Neural cell (in vitro differentiated cells): ENCODE results near the gene TNK2. TPM values are rescaled to one million over a fixed set of nuclear protein-coding genes. Genes with fewer than 3 reads are reported as not detected.

Source experiments
- H2AFZ ChIP-seq: fragments of 200-600, 300-800 bp; sonication (generic), shearing (Covaris generic); 2 replicates; pipeline ENCODE4 v1.6.0; 2014; ENCODE audit warnings: low read depth, mild to moderate bottlenecking, antibody characterized with exemption, low read length, moderate library complexity
- H3F3A ChIP-seq: fragments of 200-600 bp; shearing (Covaris generic); 2 replicates; pipeline ENCODE4 v1.6.1; 2016; ENCODE audit warnings: mild to moderate bottlenecking, moderate library complexity, mixed read lengths, antibody characterized with exemption, low read length; ENCODE audit not compliant: insufficient read depth, poor library complexity, severe bottlenecking
- H3K27ac ChIP-seq: fragments of 200-600, 300-800 bp; sonication (generic), shearing (Covaris generic); 2 replicates; pipeline ENCODE4 v1.5.1; 2014; ENCODE audit warnings: mild to moderate bottlenecking, low read length, moderate library complexity
- H3K27me3 ChIP-seq: fragments of 300-800, 200-600 bp; sonication (generic), shearing (Covaris generic); 2 replicates; pipeline ENCODE4 v1.6.0; 2014; ENCODE audit warnings: mild to moderate bottlenecking, low read depth, low read length, moderate library complexity; ENCODE audit not compliant: insufficient read depth
- H3K36me3 ChIP-seq: fragments of 300-800, 200-600 bp; sonication (generic), shearing (Covaris generic); 2 replicates; pipeline ENCODE4 v1.5.1; 2014; ENCODE audit warnings: mild to moderate bottlenecking, antibody characterized with exemption, low read length, moderate library complexity; ENCODE audit not compliant: insufficient read depth
- H3K4me2 ChIP-seq: fragments of 300-800, 200-600 bp; sonication (generic), shearing (Covaris generic); 2 replicates; pipeline ENCODE4 v1.6.0; 2014; ENCODE audit warnings: mild to moderate bottlenecking, low read length
- H3K4me3 ChIP-seq: fragments of 300-800, 200-600 bp; sonication (generic), shearing (Covaris generic); 2 replicates; pipeline ENCODE4 v1.5.1; 2014; ENCODE audit warnings: mild to moderate bottlenecking, low read length, moderate library complexity
- H3K79me2 ChIP-seq: fragments of 200-600 bp; shearing (Covaris generic); replicated peaks from 2 replicates; pipeline ENCODE4 v1.6.0; 2014; ENCODE audit warnings: mild to moderate bottlenecking, low read length, moderate library complexity; ENCODE audit not compliant: insufficient read depth
- H3K9ac ChIP-seq: fragments of 300-800, 200-600 bp; sonication (generic), shearing (Covaris generic); 2 replicates; pipeline ENCODE4 v1.6.1; 2016; ENCODE audit warnings: mild to moderate bottlenecking, low read length, mixed read lengths
- H3K9me2 ChIP-seq: fragments of 200-600 bp; shearing (Covaris generic); 2 replicates; pipeline ENCODE4 v1.6.1; 2016; ENCODE audit warnings: mild to moderate bottlenecking, low read length, mixed read lengths; ENCODE audit not compliant: insufficient read depth
- H3K9me3 ChIP-seq: fragments of 200-600, 300-800 bp; sonication (generic), shearing (Covaris generic); 2 replicates; pipeline ENCODE4 v1.6.1; 2016; ENCODE audit warnings: mild to moderate bottlenecking, mixed run types, low read length, moderate library complexity, mixed read lengths
- H4K20me1 ChIP-seq: fragments of 200-600 bp; shearing (Covaris generic); 2 replicates; pipeline ENCODE4 v1.6.1; 2016; ENCODE audit warnings: mild to moderate bottlenecking, mixed run types; ENCODE audit not compliant: insufficient read depth
- CTCF ChIP-seq: fragments of 450-650 bp; IDR thresholded peaks from 2 replicates; pipeline ENCODE4 v1.5.1; 2014; ENCODE audit warnings: antibody characterized with exemption, mild to moderate bottlenecking, moderate library complexity; ENCODE audit not compliant: poor library complexity, severe bottlenecking
- EP300 ChIP-seq: fragments of 450-650 bp; conservative IDR thresholded peaks from 2 replicates; pipeline ENCODE4 v1.6.1; 2014; ENCODE audit warnings: antibody characterized with exemption, mild to moderate bottlenecking, moderate library complexity; ENCODE audit not compliant: poor library complexity, severe bottlenecking
- EZH2 ChIP-seq: fragments of 200-600, 300-800 bp; shearing (Covaris generic), sonication (generic); IDR thresholded peaks from 2 replicates; pipeline ENCODE4 v1.6.1; 2014; ENCODE audit warnings: antibody characterized with exemption, low read length, borderline replicate concordance, mild to moderate bottlenecking; ENCODE audit not compliant: insufficient read depth, poor library complexity, severe bottlenecking
- MXI1 ChIP-seq: fragments of 450-650 bp; conservative IDR thresholded peaks from 2 replicates; pipeline ENCODE4 v1.6.1; 2014; ENCODE audit warnings: antibody characterized with exemption, mild to moderate bottlenecking; ENCODE audit not compliant: poor library complexity, severe bottlenecking
- POLR2AphosphoS5 ChIP-seq: IDR thresholded peaks from 2 replicates; pipeline ENCODE4 v1.6.1; 2012
- RAD21 ChIP-seq: fragments of 450-650 bp; conservative IDR thresholded peaks from 2 replicates; pipeline ENCODE4 v1.6.1; 2014; ENCODE audit warnings: antibody characterized with exemption, mild to moderate bottlenecking, moderate library complexity
- REST ChIP-seq: IDR thresholded peaks from 2 replicates; pipeline ENCODE4 v1.6.1; 2012; ENCODE audit warnings: borderline replicate concordance
- SMC3 ChIP-seq: fragments of 450-650 bp; conservative IDR thresholded peaks from 2 replicates; pipeline ENCODE4 v1.6.1; 2014; ENCODE audit warnings: antibody characterized with exemption, mild to moderate bottlenecking, moderate library complexity; ENCODE audit not compliant: poor library complexity
- TAF1 ChIP-seq: IDR thresholded peaks from 2 replicates; pipeline ENCODE4 v1.6.1; 2012; ENCODE audit warnings: low read depth
- polyA plus RNA-seq: library from polyadenylated mRNA; depleted of rRNA; stranded (reverse); fragments of >200 nt; gene quantifications from 2 replicates; pipeline ENCODE4 v1.2.3, GENCODE V29; 2014

Gene TNK2
- polyA plus RNA-seq, 1 donor from 2014 or later = 16.3 TPM

- no peak overlapping the region for H3K27ac ChIP-seq
- H3K27me3 ChIP-seq = no peaks in the 10 kb centered on the region
- TF ChIP-seq MXI1 (no peak), SMC3 (no peak), REST (no peak), POLR2AphosphoS5 (no peak), CTCF (no peak)
- no peaks in the 10 kb centered on the region for H3K36me3 ChIP-seq
- no peaks in the 10 kb centered on the region for H3K9me3 ChIP-seq
- H4K20me1 ChIP-seq = no peaks in the 10 kb centered on the region
- no peaks in the 10 kb centered on the region for H3K79me2 ChIP-seq
- no peak overlapping the region for H3K4me3 ChIP-seq
- no peaks in the 10 kb centered on the region for H3K9me2 ChIP-seq
- no peak overlapping the region for H3K9ac ChIP-seq
- H3F3A ChIP-seq = no peaks in the 10 kb centered on the region
- no peak overlapping the region for H2AFZ ChIP-seq
- H3K4me2 ChIP-seq = no peak overlapping the region
Measured at GRCh38 chr3:195844671-195845218, 63.6 kb downstream of the TNK2 start.

- Histone ChIP-seq H3K79me2 (no peaks in the 10 kb centered on the region), H4K20me1 (no peaks in the 10 kb centered on the region), H3K9me2 (no peaks in the 10 kb centered on the region), H3K27ac (no peak overlapping the region), H3K4me3 (no peak overlapping the region), H3F3A (no peaks in the 10 kb centered on the region), H3K9ac (no peak overlapping the region), H3K36me3 (no peaks in the 10 kb centered on the region), H3K9me3 (no peaks in the 10 kb centered on the region), H3K27me3 (no peaks in the 10 kb centered on the region), H3K4me2 (no peak overlapping the region), H2AFZ (no peak overlapping the region)
- TF ChIP-seq REST (no peak), CTCF (no peak), TAF1 (no peak), POLR2AphosphoS5 (no peak), SMC3 (no peak), EP300 (no peak), EZH2 (no peak), RAD21 (no peak), MXI1 (no peak)
Measured at GRCh38 chr3:195839260-195840010, 68.9 kb downstream of the TNK2 start.
